ENCODE data around the gene CAPN9. TPM values are rescaled to one million over a fixed set of nuclear protein-coding genes. Genes with fewer than 3 reads are reported as not detected.

Gene CAPN9
- total and polyA plus RNA-seq, 2 donors (not counting 3 experiments of a cell fraction or from before 2014, with no cell fraction given): not detected

GRCh38 chr1:230812568-230812967 lies 65.4 kb downstream of the CAPN9 start:
- FAIRE-seq (no peak), DNase-seq (ENCODE audit: low read depth, low spot score) (no peak)
- ChIA-PET CTCF (no interaction called here), POLR2A (no interaction called here)
- no peaks in the 10 kb centered on the region for H3K79me2 ChIP-seq (ENCODE audit: control insufficient read depth, insufficient read depth, low read length)
- H2AFZ ChIP-seq (ENCODE audit: low read depth, low read length): no peak overlapping the region
- no peaks in the 10 kb centered on the region for H4K20me1 ChIP-seq (replicated peaks; ENCODE audit: control insufficient read depth, extremely low read depth, insufficient read depth, low read length)
- dilution Hi-C loops (cut with MboI; ENCODE audit: extremely low pct_ligation_motif_present, low sequenced_read_pairs): no loop called here
- no peak overlapping the region for H3K4me3 ChIP-seq (replicated peaks in 1 of 3; ENCODE audit: insufficient read depth in 1 of 3, low read depth in 1 of 3, low read length in 3 of 3)
- intact Hi-C loops (cut with micrococcal nuclease): no loop called here
- H3K9ac ChIP-seq (replicated peaks; ENCODE audit: extremely low read depth, insufficient read depth, low read length): no peak overlapping the region
- H3K4me1 ChIP-seq (ENCODE audit: control insufficient read depth, extremely low read depth, insufficient read depth, low read length): no peaks in the 10 kb centered on the region
- no peak overlapping the region for H3K4me2 ChIP-seq (ENCODE audit: insufficient read depth, low read length)
- TF ChIP-seq POLR2AphosphoS5 (IDR thresholded peaks at IDR 0.05; ENCODE audit: insufficient read depth, low read depth, low read length) (no peak), JUN (IDR thresholded peaks at IDR 0.05; ENCODE audit: borderline replicate concordance, insufficient read depth, insufficient read length, low read depth) (no peak), GATA2 (IDR thresholded peaks at IDR 0.05; ENCODE audit: insufficient read depth, insufficient read length, low read depth, low read length) (no peak)
- H3K9me1 ChIP-seq (replicated peaks; ENCODE audit: control insufficient read depth, extremely low read depth, insufficient read depth, low read length): no peaks in the 10 kb centered on the region
- H3K27me3 ChIP-seq (ENCODE audit: control insufficient read depth in 2 of 2, insufficient read depth in 2 of 2, low read length in 2 of 2): peaks cover 0 to 4% of the 10 kb centered on the region in 2 experiments
- no peaks in the 10 kb centered on the region for H3K36me3 ChIP-seq (ENCODE audit: control insufficient read depth in 2 of 2, extremely low read depth in 1 of 2, insufficient read depth in 2 of 2, low read length in 2 of 2)
- no TSS peak for BruUV-seq (replicated peaks)
- H3K27ac ChIP-seq (ENCODE audit: insufficient read depth, low read depth, low read length): no peak overlapping the region
- H3K9me3 ChIP-seq (replicated peaks; ENCODE audit: control insufficient read depth, insufficient read depth, low read length): no peaks in the 10 kb centered on the region

GRCh38 chr1:230814949-230815692 lies 67.9 kb downstream of the CAPN9 start:
- no peak for TF ChIP-seq GATA2 (IDR thresholded peaks at IDR 0.05; ENCODE audit: insufficient read depth, insufficient read length, low read depth, low read length)
- no peak for TF ChIP-seq MAX (IDR thresholded peaks at IDR 0.05; ENCODE audit: insufficient read depth, insufficient read length)
- TF ChIP-seq JUN (IDR thresholded peaks at IDR 0.05; ENCODE audit: borderline replicate concordance, insufficient read depth, insufficient read length, low read depth): no peak
- TF ChIP-seq POLR2A (IDR thresholded peaks at IDR 0.05; ENCODE audit: low read depth, low read length): no peak
- no peak for TF ChIP-seq EZH2 (IDR thresholded peaks at IDR 0.05; ENCODE audit: borderline replicate concordance, low read depth, low read length, severe bottlenecking)
- no peak for TF ChIP-seq POLR2AphosphoS5 (IDR thresholded peaks at IDR 0.05; ENCODE audit: insufficient read depth, low read depth, low read length)
- no peak for TF ChIP-seq FOS (IDR thresholded peaks at IDR 0.05; ENCODE audit: borderline replicate concordance, insufficient read depth, low read length)
- TF ChIP-seq, protein P1, sequence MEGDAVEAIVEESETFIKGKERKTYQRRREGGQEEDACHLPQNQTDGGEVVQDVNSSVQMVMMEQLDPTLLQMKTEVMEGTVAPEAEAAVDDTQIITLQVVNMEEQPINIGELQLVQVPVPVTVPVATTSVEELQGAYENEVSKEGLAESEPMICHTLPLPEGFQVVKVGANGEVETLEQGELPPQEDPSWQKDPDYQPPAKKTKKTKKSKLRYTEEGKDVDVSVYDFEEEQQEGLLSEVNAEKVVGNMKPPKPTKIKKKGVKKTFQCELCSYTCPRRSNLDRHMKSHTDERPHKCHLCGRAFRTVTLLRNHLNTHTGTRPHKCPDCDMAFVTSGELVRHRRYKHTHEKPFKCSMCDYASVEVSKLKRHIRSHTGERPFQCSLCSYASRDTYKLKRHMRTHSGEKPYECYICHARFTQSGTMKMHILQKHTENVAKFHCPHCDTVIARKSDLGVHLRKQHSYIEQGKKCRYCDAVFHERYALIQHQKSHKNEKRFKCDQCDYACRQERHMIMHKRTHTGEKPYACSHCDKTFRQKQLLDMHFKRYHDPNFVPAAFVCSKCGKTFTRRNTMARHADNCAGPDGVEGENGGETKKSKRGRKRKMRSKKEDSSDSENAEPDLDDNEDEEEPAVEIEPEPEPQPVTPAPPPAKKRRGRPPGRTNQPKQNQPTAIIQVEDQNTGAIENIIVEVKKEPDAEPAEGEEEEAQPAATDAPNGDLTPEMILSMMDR (IDR thresholded peaks at IDR 0.05; ENCODE audit: extremely low read depth in 1 of 2, insufficient read depth in 1 of 2, low read depth in 1 of 2, low read length in 2 of 2): no peak
- no peak for TF ChIP-seq MYC (IDR thresholded peaks at IDR 0.05; ENCODE audit: low read depth, low read length)
- no peaks in the 10 kb centered on the region for H3K36me3 ChIP-seq (ENCODE audit: control insufficient read depth in 2 of 2, extremely low read depth in 1 of 2, insufficient read depth in 2 of 2, low read length in 2 of 2)
- H3K79me2 ChIP-seq (ENCODE audit: control insufficient read depth, insufficient read depth, low read length): no peaks in the 10 kb centered on the region
- no peak overlapping the region for H3K9ac ChIP-seq (replicated peaks; ENCODE audit: extremely low read depth, insufficient read depth, low read length)
- intact Hi-C loops (cut with micrococcal nuclease): no loop called here
- H3K9me3 ChIP-seq (replicated peaks; ENCODE audit: control insufficient read depth, insufficient read depth, low read length): no peaks in the 10 kb centered on the region
- no peak overlapping the region for H3K4me2 ChIP-seq (ENCODE audit: insufficient read depth, low read length)
- no peak for FAIRE-seq
- H3K4me3 ChIP-seq (replicated peaks in 1 of 3; ENCODE audit: insufficient read depth in 1 of 3, low read depth in 1 of 3, low read length in 3 of 3): no peak overlapping the region
- DNase-seq (ENCODE audit: low read depth, low spot score): no peak
- H3K4me1 ChIP-seq (ENCODE audit: control insufficient read depth, extremely low read depth, insufficient read depth, low read length): no peaks in the 10 kb centered on the region
- POLR2A ChIA-PET: no interaction called here
- CTCF ChIA-PET: no interaction called here
- dilution Hi-C loops (cut with MboI; ENCODE audit: extremely low pct_ligation_motif_present, low sequenced_read_pairs): no loop called here
- no peaks in the 10 kb centered on the region for H4K20me1 ChIP-seq (replicated peaks; ENCODE audit: control insufficient read depth, extremely low read depth, insufficient read depth, low read length)
- BruUV-seq (replicated peaks): no TSS peak
- H3K27me3 ChIP-seq (ENCODE audit: control insufficient read depth in 2 of 2, insufficient read depth in 2 of 2, low read length in 2 of 2): peaks cover 0 to 4% of the 10 kb centered on the region in 2 experiments
- H3K27ac ChIP-seq (ENCODE audit: insufficient read depth, low read depth, low read length): no peak overlapping the region
- H3K9me1 ChIP-seq (replicated peaks; ENCODE audit: control insufficient read depth, extremely low read depth, insufficient read depth, low read length): no peaks in the 10 kb centered on the region
- no peak overlapping the region for H2AFZ ChIP-seq (ENCODE audit: low read depth, low read length)
